ENCODE results near the gene CNR2.

The CNR2 gene

GRCh38 chr1:23913212-23913880 lies at the start of gene CNR2:
Gene CNR2, minus strand, starts transcription at chr1:23913362. Its CDS starts 37,745 bp downstream, at chr1:23875617.
- no peak for TF ChIP-seq ZNF274 (IDR thresholded peaks at IDR 0.05; ENCODE audit: low read depth, low read length)
- peak within 1 kb of the TSS; percentile 48; the same call in 1 of the 2 replicates for H3K4me3 ChIP-seq (ENCODE audit: low read length)

DNA sequence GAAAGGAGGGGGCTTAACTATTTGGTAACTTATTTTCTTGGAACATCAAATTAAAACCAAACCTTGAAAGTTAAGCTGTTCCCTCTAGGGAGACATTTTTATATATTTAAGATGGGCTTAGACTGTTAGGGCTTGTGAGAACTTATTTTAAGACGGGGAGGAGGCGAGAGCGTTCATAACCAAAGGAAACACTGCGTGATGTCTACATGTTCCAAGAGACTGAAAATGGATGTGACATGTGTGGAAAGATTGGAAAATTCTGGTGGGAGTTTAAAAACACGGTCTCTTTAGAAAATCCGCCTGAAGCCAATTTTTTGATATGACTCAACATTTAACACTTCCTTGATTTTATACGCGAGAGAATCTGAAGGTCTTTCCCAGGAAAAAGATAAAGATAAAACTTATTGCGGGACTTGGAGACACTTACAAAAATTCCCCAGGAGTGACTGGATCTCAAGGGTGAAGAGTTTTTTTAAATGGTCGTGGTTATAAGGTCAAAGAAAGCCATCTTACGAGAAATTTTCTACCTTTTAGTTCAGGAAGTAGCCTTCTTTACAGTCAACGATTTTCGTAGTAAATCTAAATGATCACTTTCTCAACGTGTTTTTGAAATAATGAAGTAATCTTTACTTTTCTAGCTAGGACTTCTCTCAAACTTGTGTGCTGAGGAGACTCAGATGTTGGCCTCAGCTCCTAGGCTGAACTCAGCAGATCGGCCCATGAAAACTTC lies 47.3 kb upstream of the CNR2 start:
- TF ChIP-seq ZNF274 (IDR thresholded peaks at IDR 0.05; ENCODE audit: low read depth, low read length), result no peak
- H3K4me3 ChIP-seq (ENCODE audit: low read length), result peak overlapping the region; percentile 96

DNA sequence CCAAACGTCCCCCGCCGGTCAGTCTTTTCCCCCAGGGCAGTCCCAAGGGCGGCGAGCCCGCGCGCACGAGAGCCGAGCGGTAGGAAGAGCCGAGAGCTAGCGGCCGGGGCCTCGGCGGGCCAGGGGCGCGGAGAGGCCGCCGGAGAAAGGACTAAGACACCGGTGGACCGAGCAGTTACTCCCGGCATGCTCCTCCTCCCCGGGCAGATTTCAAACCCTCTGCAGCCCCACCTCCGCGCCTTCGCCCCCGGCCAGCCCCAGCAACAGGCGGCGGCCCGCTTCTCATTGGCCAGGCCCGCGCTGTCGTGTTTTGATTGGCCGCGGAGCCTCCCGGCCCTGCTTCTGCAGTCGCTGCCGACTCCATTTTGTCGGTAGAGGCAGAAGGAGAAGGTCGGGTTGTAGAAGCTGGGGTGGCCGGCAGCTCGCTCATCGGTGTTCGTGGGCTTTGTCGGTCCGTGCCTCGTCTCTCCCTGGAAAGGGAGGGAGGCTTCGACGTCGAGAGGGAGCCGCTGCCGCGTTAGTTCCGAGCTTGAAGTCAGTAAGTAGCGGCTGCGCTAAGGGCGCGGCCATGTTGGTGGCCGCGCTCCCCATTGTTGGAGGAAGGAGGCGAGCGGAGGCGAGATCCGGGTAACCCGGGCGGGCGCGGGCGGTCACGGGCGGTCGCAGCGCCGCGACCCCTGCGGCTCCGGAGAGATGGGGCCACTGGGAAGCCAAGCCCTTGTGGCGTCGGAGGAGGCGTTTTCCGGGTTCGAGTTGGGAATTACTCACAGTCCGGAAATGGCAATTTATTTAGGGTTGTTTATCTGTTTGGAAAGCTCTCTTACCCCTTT lies 46.5 kb upstream of the CNR2 start, which contains the start of gene PNRC2:
PNRC2 (plus strand) TSS at position 368 of the 830 bp plus-strand sequence. CDS start 1,630 bp downstream, outside the sequence.
- TF ChIP-seq ZNF274 (IDR thresholded peaks at IDR 0.05; ENCODE audit: low read depth, low read length), result no peak
- H3K4me3 ChIP-seq (ENCODE audit: low read length), result peak within 1 kb of the TSS; percentile 96

- no peak for TF ChIP-seq ZNF274 (IDR thresholded peaks at IDR 0.05; ENCODE audit: low read depth, low read length)
- H3K4me3 ChIP-seq (ENCODE audit: low read length), result peak overlapping the region; percentile 71; the same call in 1 of the 2 replicates
Measured at GRCh38 chr1:23958810-23959460, 45.8 kb upstream of the CNR2 start.

DNA sequence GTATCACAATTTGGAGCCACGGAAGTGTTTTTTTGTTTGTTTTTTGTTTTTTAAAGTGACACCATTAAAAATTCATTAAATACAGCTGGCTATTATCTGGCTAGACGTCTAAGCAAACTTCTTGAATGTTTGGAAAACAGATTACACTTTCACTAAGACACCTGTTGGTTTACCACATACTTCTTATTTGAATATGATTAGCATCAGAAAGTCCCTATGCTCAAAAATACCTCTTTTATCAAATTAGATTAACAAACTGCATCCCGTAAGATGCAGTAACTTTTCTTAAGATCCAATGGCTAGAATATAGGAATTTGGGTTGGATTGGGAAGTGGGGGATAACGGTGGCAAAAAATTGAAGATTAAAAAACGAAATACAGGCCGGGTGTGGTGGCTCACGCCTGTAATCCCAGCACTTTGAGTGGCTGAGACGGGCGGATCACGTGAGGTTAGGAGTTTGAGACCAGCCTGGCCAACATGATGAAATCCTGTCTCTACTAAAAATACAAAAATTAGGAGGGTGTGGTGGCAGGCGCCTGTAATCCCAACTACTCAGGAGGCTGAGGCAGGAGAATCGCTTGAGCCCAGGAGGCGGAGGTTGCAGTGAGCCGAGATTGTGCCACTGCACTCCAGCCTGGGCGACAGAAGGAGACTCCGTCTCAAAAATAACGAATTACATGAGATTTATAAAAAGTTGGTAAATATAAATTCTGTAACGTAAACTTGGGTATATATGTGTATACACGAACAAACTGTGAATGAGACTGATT lies 45.1 kb upstream of the CNR2 start:
- H3K4me3 ChIP-seq (ENCODE audit: low read length), result peak overlapping the region; percentile 30; the same call in 1 of the 2 replicates

DNA sequence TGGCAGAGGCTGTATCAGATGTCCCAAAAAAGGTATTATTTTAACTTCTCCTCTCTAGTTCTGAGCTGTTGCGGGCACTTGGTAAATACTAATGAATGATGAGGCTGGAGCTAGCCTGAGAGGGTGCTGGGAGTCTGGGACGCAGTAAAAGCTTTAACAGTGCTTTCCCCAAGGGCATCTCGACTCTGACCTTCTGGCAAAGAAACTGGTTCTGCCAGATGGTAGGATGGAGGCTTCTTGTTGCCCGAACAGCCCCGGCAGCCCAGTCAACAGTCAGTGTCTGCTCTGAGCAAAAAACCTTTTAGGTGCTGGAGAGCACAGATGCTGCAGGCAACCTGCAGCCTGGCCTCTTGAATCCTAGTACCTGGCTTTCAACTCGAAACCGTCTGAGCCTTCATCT lies 43.9 kb upstream of the CNR2 start:
- no peak overlapping the region for H3K4me3 ChIP-seq (ENCODE audit: low read length)
- TF ChIP-seq ZNF274 (IDR thresholded peaks at IDR 0.05; ENCODE audit: low read depth, low read length), result no peak

DNA sequence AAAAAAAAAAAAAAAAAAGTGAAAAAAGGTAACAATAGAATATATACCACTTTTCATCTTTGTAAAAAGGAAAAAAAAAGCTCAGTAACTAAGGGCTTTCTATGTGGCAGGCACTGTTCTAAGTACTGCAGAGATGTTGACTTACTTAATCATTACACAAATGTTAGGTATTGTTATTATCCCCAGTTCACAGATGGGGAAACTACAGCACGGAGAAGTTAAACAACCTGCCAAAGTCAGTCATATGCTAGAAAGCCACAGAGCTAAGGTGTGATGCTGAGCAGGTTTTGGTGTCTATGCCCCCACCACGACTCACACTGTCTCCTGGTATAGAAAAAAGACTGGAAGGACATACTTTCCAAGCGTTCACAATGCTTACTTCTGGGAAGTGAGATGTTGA lies 39.9 kb upstream of the CNR2 start:
- no peak overlapping the region for H3K4me3 ChIP-seq (ENCODE audit: low read length)
- TF ChIP-seq ZNF274 (IDR thresholded peaks at IDR 0.05; ENCODE audit: low read depth, low read length), result no peak

DNA sequence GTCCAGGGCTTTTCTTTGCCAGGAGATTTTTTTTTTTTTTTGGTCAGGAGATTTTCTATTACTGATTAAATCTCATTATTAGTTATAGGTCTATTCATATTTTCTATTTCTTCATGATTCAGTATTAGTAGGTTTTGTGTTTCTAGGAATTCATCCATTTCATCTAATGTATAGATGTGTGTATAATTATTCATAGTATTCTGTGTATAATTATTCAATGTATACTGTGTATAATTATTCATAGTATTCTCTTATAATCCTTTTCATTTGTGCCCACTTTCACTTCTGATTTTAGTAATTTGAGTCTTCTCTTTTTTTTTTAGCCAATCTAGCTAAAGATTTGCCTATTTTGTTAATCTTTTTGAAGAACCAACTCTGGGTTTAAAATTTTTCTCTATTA lies 34.2 kb upstream of the CNR2 start:
- no peak overlapping the region for H3K4me3 ChIP-seq (ENCODE audit: low read length)
- no peak for TF ChIP-seq ZNF274 (IDR thresholded peaks at IDR 0.05; ENCODE audit: low read depth, low read length)

DNA sequence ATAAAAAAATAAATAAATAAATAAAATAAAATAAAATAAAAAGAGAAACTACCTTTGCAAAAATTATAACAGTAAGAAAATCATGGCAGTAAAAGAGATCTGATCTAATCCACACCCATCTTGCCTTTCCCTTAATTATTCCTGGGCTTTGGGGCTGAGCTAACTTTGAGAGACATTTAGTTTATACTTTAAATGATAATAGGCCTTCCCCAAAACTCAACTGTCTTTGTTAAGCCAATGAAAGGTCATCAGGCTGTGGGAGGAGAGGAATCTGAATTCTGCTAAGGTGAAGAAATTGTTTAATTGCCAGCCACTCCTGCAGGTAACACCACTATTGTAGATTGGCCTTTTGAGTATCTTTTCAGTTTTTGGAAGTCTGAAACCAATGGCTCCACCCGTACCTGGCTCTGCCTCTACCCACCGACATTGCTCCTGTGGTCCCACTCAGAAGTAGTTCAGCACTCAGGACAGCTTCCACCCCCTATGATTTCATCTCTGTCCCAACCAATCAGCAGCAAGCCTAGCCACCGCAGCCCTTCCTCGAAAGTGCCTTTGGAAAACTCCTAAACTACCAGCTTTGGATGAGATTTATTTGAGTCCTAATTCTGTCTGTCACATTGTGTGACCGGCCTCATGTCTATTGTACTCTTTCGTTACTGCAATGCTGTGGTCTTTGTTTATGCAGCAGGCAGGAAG lies 23.5 kb upstream of the CNR2 start:
- TF ChIP-seq ZNF274 (IDR thresholded peaks at IDR 0.05; ENCODE audit: low read depth, low read length), result no peak
- H3K4me3 ChIP-seq (ENCODE audit: low read length), result no peak overlapping the region

DNA sequence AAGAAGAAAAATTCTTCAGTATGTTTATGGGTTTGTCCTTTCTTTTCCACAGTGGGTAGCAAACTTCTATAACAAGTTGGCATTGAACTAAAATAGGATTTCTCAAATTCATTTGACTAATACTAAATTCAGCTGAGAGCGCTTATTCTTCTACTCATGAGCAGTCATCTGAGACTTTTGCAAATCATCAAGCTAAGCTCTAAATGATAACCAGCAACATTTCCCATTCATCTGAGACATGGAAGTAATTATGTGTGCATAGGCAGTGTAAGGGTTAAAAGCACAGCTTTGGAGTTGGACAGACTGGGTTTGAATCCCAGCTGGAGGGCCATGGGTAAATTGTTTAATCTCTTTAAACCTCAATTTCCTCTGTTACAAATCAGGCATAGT lies 18.3 kb upstream of the CNR2 start:
- no peak overlapping the region for H3K4me3 ChIP-seq (ENCODE audit: low read length)
- no peak for TF ChIP-seq ZNF274 (IDR thresholded peaks at IDR 0.05; ENCODE audit: low read depth, low read length)

- no peak for TF ChIP-seq ZNF274 (IDR thresholded peaks at IDR 0.05; ENCODE audit: low read depth, low read length)
- H3K4me3 ChIP-seq (ENCODE audit: low read length), result no peak overlapping the region
Measured at GRCh38 chr1:23930861-23931490, 17.8 kb upstream of the CNR2 start.

- no peak overlapping the region for H3K4me3 ChIP-seq (ENCODE audit: low read length)
- no peak for TF ChIP-seq ZNF274 (IDR thresholded peaks at IDR 0.05; ENCODE audit: low read depth, low read length)
Measured at GRCh38 chr1:23930270-23930669, 17.1 kb upstream of the CNR2 start.

Measured in GM08714 (cell line).